ENCODE data around the gene KIF6.
"Not testable (repeated sequence)": the region's sequence is repeated elsewhere in the genome, so short reads cannot be mapped to it uniquely, and the experiment has no call there.

KIF6 gene

DNA sequence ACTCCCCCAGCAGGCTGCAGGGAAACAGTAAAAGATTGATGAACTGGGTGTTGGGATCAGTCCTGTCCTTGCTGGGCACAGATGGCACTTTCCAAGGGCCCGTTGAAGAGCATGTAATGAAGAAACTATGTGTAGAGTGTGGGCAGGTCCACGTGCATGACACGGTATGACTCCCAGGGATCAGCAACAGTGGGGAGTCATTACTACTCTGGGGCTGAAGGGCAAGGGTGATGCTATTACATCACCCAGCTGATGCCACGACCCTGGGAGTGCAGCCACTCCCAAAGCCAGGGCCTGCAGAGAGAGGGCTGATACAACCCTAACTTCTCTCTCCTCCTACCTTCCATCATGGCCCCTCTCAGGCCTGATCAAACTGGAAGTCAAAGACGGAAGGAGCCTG, 431.1 kb downstream of the KIF6 start:
- Histone ChIP-seq H3K4me3 (ENCODE audit: low read depth, low read length) (no peak overlapping the region), H3K4me1 (ENCODE audit: control insufficient read depth, insufficient read depth, low read length) (peaks cover 10% of the 10 kb centered on the region), H3K36me3 (ENCODE audit: control insufficient read depth, insufficient read depth, low read length) (no peaks in the 10 kb centered on the region), H3K27me3 (ENCODE audit: control insufficient read depth, insufficient read depth, low read length) (no peaks in the 10 kb centered on the region), H3K9me3 (ENCODE audit: control insufficient read depth, insufficient read depth, low read length) (no peaks in the 10 kb centered on the region), H3K9ac (ENCODE audit: low read depth, low read length) (no peak overlapping the region)

DNA sequence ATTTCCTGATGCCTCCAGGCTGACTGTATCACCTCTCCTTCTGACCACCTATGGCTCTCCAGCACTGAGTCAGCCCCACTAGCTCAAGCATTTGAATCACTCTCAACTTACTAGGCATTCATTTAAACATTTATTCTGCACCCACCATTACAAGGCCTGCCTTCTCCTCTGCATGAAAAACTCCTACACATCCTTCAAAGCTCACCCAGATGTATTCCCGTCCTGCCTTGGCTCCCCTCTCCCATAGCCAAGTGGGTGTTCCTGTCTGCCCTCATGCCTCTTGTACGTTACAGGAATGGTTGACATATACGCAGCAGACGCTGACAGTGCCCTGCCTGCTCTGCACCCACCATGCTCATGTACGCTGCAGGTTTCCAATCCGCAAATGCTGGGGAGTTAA, 432.6 kb downstream of the KIF6 start:
- no peaks in the 10 kb centered on the region for H3K36me3 ChIP-seq (ENCODE audit: control insufficient read depth, insufficient read depth, low read length)
- H3K4me1 ChIP-seq (ENCODE audit: control insufficient read depth, insufficient read depth, low read length): peaks cover 10% of the 10 kb centered on the region
- H3K27me3 ChIP-seq (ENCODE audit: control insufficient read depth, insufficient read depth, low read length): no peaks in the 10 kb centered on the region

DNA sequence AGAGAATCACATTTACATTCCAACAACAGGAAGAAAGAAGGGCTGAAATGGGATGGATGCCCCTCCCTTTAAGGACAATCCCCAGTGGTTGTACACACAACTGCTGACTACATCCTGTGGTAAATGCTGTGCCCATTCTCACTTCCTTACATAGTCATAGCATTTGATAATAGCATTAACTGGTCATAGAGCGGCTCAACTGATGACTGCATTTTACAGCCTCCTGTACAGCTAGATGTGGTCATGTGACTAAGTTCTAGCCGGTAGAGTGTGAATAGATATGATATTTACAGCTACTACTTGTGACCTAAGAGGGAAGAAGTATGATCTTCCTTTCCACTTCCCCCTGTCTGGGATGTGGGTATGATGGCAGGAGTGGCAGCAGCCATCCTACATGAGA, 435.7 kb downstream of the KIF6 start:
- H3K9me3 ChIP-seq (ENCODE audit: control insufficient read depth, insufficient read depth, low read length): no peaks in the 10 kb centered on the region
- H3K27me3 ChIP-seq (ENCODE audit: control insufficient read depth, insufficient read depth, low read length): no peaks in the 10 kb centered on the region
- no peak overlapping the region for H3K4me3 ChIP-seq (ENCODE audit: low read depth, low read length)

More for the DNA sequence above, 432.6 kb downstream of the KIF6 start:
- Histone ChIP-seq H3K9ac (ENCODE audit: low read depth, low read length) (no peak overlapping the region), H3K9me3 (ENCODE audit: control insufficient read depth, insufficient read depth, low read length) (no peaks in the 10 kb centered on the region), H3K4me3 (ENCODE audit: low read depth, low read length) (no peak overlapping the region)

DNA sequence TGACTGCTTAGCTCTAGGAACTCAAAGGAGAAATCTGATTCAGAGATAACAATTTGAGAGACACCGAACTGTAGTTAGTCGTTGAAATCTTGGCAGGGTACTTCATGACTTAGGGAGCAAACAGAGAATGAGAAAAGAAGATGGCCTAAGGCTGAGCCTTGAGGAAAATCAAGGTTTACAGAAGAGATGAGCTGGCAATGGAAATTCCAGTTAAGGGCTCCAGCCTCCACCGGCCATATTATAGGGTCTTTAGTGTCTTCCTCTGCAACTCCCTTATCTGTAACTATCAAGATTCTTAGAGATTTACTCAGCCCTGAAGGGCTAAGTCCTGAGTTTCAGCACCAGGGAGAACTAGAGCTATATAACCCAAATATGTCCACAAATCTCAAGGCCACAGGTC, 437.6 kb downstream of the KIF6 start:
- Histone ChIP-seq H3K4me3 (ENCODE audit: low read depth, low read length) (no peak overlapping the region), H3K27me3 (ENCODE audit: control insufficient read depth, insufficient read depth, low read length) (no peaks in the 10 kb centered on the region), H3K9me3 (ENCODE audit: control insufficient read depth, insufficient read depth, low read length) (no peaks in the 10 kb centered on the region), H3K36me3 (ENCODE audit: control insufficient read depth, insufficient read depth, low read length) (no peaks in the 10 kb centered on the region), H3K4me1 (ENCODE audit: control insufficient read depth, insufficient read depth, low read length) (peaks cover 10% of the 10 kb centered on the region), H3K9ac (ENCODE audit: low read depth, low read length) (no peak overlapping the region)

More for the DNA sequence above, 435.7 kb downstream of the KIF6 start:
- H3K4me1 ChIP-seq (ENCODE audit: control insufficient read depth, insufficient read depth, low read length): peaks cover 10% of the 10 kb centered on the region
- H3K36me3 ChIP-seq (ENCODE audit: control insufficient read depth, insufficient read depth, low read length): no peaks in the 10 kb centered on the region
- no peak overlapping the region for H3K9ac ChIP-seq (ENCODE audit: low read depth, low read length)

DNA sequence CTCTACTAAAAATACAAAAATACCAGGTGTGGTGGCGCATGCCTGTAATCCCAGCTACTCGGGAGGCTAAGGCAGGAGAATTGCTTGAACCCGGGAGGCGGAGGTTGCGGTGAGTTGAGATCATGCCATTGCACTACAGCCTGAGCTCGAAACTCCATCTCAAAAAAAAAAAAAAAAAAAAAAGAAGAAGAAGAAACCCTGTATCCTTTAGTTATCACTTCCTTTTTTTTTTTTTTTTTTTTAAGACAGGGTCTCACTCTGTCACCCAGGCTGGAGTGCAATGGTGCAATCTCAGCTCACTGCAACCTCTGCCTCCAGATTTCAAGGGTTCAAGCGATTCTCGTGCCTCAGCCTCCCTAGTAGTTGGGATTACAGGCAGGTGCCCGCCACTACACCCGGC, 438.6 kb downstream of the KIF6 start:
- H3K27me3 ChIP-seq (ENCODE audit: control insufficient read depth, insufficient read depth, low read length); H3K9ac ChIP-seq (ENCODE audit: low read depth, low read length); H3K4me3 ChIP-seq (ENCODE audit: low read depth, low read length); H3K9me3 ChIP-seq (ENCODE audit: control insufficient read depth, insufficient read depth, low read length); H3K36me3 ChIP-seq (ENCODE audit: control insufficient read depth, insufficient read depth, low read length); H3K4me1 ChIP-seq (ENCODE audit: control insufficient read depth, insufficient read depth, low read length): not testable (repeated sequence)

DNA sequence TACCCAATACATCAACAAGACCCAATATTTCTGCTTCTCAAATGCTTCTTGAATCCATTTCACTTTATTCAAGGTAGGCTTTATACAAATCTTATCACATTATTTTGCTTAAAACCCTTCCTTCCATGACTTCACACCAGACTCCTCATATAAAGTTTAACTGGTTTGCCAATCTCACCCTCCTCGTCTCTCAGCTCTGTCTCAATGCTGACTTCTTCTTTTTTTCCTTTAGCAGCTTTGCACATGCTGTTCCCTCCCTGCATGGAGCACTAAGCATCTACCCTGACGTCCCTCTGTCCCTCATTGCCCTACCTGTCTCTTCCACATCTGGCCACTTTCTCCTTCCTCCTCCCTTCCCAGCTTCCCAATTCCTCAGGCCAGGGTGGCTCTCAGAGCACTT, 442.4 kb downstream of the KIF6 start:
- no peaks in the 10 kb centered on the region for H3K9me3 ChIP-seq (ENCODE audit: control insufficient read depth, insufficient read depth, low read length)
- no peak overlapping the region for H3K4me3 ChIP-seq (ENCODE audit: low read depth, low read length)
- no peak overlapping the region for H3K9ac ChIP-seq (ENCODE audit: low read depth, low read length)
- H3K27me3 ChIP-seq (ENCODE audit: control insufficient read depth, insufficient read depth, low read length): no peaks in the 10 kb centered on the region
- no peaks in the 10 kb centered on the region for H3K36me3 ChIP-seq (ENCODE audit: control insufficient read depth, insufficient read depth, low read length)
- no peaks in the 10 kb centered on the region for H3K4me1 ChIP-seq (ENCODE audit: control insufficient read depth, insufficient read depth, low read length)

DNA sequence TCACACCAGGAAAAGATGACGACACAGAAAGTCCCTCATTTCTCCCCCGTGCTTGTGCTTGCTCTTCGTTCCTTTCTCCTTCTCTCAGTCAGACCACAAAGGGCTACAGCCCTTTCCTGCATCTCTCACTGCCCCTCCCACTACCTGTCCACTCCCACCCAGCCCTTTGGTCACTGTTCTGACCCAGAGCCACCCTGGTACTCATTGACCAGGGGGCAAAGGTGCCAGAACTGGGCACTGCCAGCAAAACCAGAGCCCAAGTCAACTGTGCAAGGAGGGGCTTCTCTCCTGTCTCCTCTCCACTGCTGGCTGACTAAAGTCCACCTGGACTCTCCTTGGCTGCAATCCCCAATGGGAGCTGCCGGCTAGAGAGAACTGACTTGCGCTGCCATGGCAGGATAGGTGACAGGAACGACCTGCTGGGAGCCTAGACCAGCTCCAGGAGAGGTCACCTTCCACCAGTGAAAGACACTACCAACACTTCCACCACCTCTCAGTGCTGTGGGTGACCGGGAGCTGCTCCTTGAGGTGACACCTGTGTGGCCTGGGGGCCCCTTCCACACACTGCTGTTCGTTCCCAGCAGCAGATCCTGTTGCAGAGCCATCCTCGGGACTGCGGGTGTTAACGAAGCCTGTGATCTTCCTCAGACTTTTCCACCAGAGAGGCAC, 443.8 kb downstream of the KIF6 start:
- no peak overlapping the region for H3K9ac ChIP-seq (ENCODE audit: low read depth, low read length)
- H3K36me3 ChIP-seq (ENCODE audit: control insufficient read depth, insufficient read depth, low read length): no peaks in the 10 kb centered on the region
- no peak overlapping the region for H3K4me3 ChIP-seq (ENCODE audit: low read depth, low read length)
- H3K27me3 ChIP-seq (ENCODE audit: control insufficient read depth, insufficient read depth, low read length): no peaks in the 10 kb centered on the region
- no peaks in the 10 kb centered on the region for H3K9me3 ChIP-seq (ENCODE audit: control insufficient read depth, insufficient read depth, low read length)
- H3K4me1 ChIP-seq (ENCODE audit: control insufficient read depth, insufficient read depth, low read length): no peaks in the 10 kb centered on the region

DNA sequence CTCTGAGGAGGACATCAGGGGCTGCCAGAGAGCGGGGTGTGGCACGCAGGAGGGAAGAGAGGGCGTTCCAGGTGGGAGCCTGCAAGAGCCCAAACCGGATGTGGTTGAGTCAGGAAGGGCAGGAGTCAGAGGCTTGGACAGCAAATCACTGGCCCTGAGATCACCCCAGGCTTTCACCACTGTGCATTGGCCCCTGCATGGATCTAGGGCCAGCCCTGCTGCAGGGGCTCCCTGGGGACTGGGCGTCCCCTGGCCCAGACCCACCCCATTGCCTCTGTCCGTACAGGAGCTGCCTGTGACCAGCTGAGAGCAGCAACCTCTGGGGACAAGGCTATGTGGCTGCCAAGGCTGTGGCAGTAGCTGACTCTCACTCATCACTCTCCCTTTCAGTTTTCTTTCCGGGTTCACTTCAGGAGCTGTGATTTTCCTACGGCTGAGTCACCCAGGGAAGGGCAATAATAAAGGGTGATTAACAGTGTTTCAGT, 444.9 kb downstream of the KIF6 start:
- no peak overlapping the region for H3K9ac ChIP-seq (ENCODE audit: low read depth, low read length)
- no peaks in the 10 kb centered on the region for H3K9me3 ChIP-seq (ENCODE audit: control insufficient read depth, insufficient read depth, low read length)
- H3K36me3 ChIP-seq (ENCODE audit: control insufficient read depth, insufficient read depth, low read length): no peaks in the 10 kb centered on the region
- no peaks in the 10 kb centered on the region for H3K4me1 ChIP-seq (ENCODE audit: control insufficient read depth, insufficient read depth, low read length)
- H3K27me3 ChIP-seq (ENCODE audit: control insufficient read depth, insufficient read depth, low read length): no peaks in the 10 kb centered on the region
- H3K4me3 ChIP-seq (ENCODE audit: low read depth, low read length): no peak overlapping the region

All from iPS-15b (cell line).